Epithelial cell of proximal tubule (primary cell): ENCODE measurements around the gene SERPINH1. TPM values are rescaled to one million over a fixed set of nuclear protein-coding genes. Genes with fewer than 3 reads are reported as not detected.
A peak's percentile ranks its signal among the peaks of the same experiment; 100 is the strongest.

ENCODE experiments used
- DNase-seq: peaks from one replicate; pipeline ENCODE4 v3.0.0-alpha.2; 2011; ENCODE audit warnings: low read depth
- H3K4me3 ChIP-seq: 2 replicates; pipeline ENCODE4 v1.5.1; 2011; ENCODE audit warnings: low read depth, mild to moderate bottlenecking, low read length
- CTCF ChIP-seq: conservative IDR thresholded peaks from 2 replicates; pipeline ENCODE4 v1.5.1; 2012; ENCODE audit warnings: low read depth, mild to moderate bottlenecking, low read length
- total RNA-seq: library from RNA; depleted of rRNA; stranded (reverse); fragments of >200 nt; gene quantifications from 2 replicates; pipeline ENCODE4 v1.2.3, GENCODE V29; 2015

The SERPINH1 gene
- total RNA-seq, 1 donor from 2014 or later, result 231 TPM

- H3K4me3 ChIP-seq, result no peak overlapping the region
- no peak for TF ChIP-seq CTCF
- DNase-seq, result no peak
These were observed 29.3 kb downstream of the SERPINH1 start for GRCh38 chr11:75591371-75591770.

GRCh38 chr11:75591966-75592365, 29.9 kb downstream of the SERPINH1 start:
- H3K4me3 ChIP-seq, result no peak overlapping the region
- DNase-seq, result no peak
- TF ChIP-seq CTCF, result no peak

- TF ChIP-seq CTCF, result peak; percentile 21
- no peak for DNase-seq
- H3K4me3 ChIP-seq, result no peak overlapping the region
These were observed 30.7 kb downstream of the SERPINH1 start for GRCh38 chr11:75592715-75593114.

GRCh38 chr11:75593286-75593915, 31.3 kb downstream of the SERPINH1 start:
- TF ChIP-seq CTCF, result no peak
- H3K4me3 ChIP-seq, result no peak overlapping the region

GRCh38 chr11:75594211-75594610, 32.2 kb downstream of the SERPINH1 start:
- no peak for DNase-seq
- no peak overlapping the region for H3K4me3 ChIP-seq
- no peak for TF ChIP-seq CTCF

More at GRCh38 chr11:75593286-75593915, 31.3 kb downstream of the SERPINH1 start:
- no peak for DNase-seq

GRCh38 chr11:75595429-75595828, 33.4 kb downstream of the SERPINH1 start:
- no peak for DNase-seq
- TF ChIP-seq CTCF, result no peak
- no peak overlapping the region for H3K4me3 ChIP-seq

- no peak overlapping the region for H3K4me3 ChIP-seq
- no peak for DNase-seq
- TF ChIP-seq CTCF, result no peak
These were observed 34.9 kb downstream of the SERPINH1 start for GRCh38 chr11:75596914-75597313.
